OCI-LY7 (cell line): ENCODE data around the gene BRI3BP. TPM values are rescaled to one million over a fixed set of nuclear protein-coding genes. Genes with fewer than 3 reads are reported as not detected.

Experiments used
- BruUV-seq: library from RNA; stranded (reverse); fragments of 400-500 nt; replicated peaks from 2 replicates; lab custom pipeline; 2021; lab: Mats Ljungman, UMichigan
- CTCF ChIA-PET: fragments of 300-600 bp; sonication (Branson Sonifier 250); formaldehyde crosslinking; loops from one replicate; lab custom pipeline; 2022; ENCODE audit warnings: antibody characterized with exemption; ENCODE audit not compliant: unreplicated experiment; lab: Charles Lee
- POLR2A ChIA-PET: fragments of 300-600 bp; sonication (Branson Sonifier 250); formaldehyde crosslinking; loops from one replicate; lab custom pipeline; 2022; ENCODE audit warnings: antibody characterized with exemption; lab: Charles Lee
- DNase-seq: peaks from one replicate; pipeline ENCODE4 v3.0.0-alpha.2; 2015; ENCODE audit warnings: low spot score
- H2AFZ ChIP-seq: fragments of 200-600 bp; sonication (generic), shearing (Covaris generic); 2 replicates; pipeline ENCODE4 v1.6.1; 2014; ENCODE audit warnings: mild to moderate bottlenecking, antibody characterized with exemption, low read length, moderate library complexity
- H3K27ac ChIP-seq: fragments of 200-600 bp; sonication (generic); 2 replicates; pipeline ENCODE4 v1.5.1; 2014; ENCODE audit warnings: mixed run types, low read depth, mild to moderate bottlenecking, moderate library complexity, low read length, inconsistent platforms; ENCODE audit not compliant: poor library complexity, severe bottlenecking
- H3K36me3 ChIP-seq: fragments of 200-600 bp; sonication (generic); 2 replicates; pipeline ENCODE4 v1.6.1; 2014; ENCODE audit warnings: mild to moderate bottlenecking, antibody characterized with exemption, low read length, moderate library complexity, mixed read lengths; ENCODE audit not compliant: insufficient read depth
- H3K4me1 ChIP-seq: fragments of 200-600 bp; sonication (generic); 2 replicates; pipeline ENCODE4 v1.5.1; 2014; ENCODE audit warnings: mild to moderate bottlenecking, low read length; ENCODE audit not compliant: insufficient read depth, poor library complexity, severe bottlenecking
- H3K4me2 ChIP-seq: fragments of 200-600 bp; sonication (generic); 2 replicates; pipeline ENCODE4 v1.6.1; 2014; ENCODE audit warnings: mild to moderate bottlenecking, low read length
- H3K4me3 ChIP-seq: fragments of 200-600 bp; sonication (generic); 2 replicates; pipeline ENCODE4 v1.5.1; 2014; ENCODE audit warnings: mild to moderate bottlenecking, low read depth, low read length; ENCODE audit not compliant: poor library complexity, severe bottlenecking
- H3K79me2 ChIP-seq: fragments of 200-600 bp; sonication (generic); 2 replicates; pipeline ENCODE4 v1.6.1; 2016; ENCODE audit warnings: low read depth, mild to moderate bottlenecking, low read length, moderate library complexity, mixed read lengths; ENCODE audit not compliant: insufficient read depth
- H3K9me2 ChIP-seq: fragments of 200-600 bp; sonication (generic); 2 replicates; pipeline ENCODE4 v1.6.1; 2016; ENCODE audit warnings: mild to moderate bottlenecking, low read length, mixed read lengths; ENCODE audit not compliant: insufficient read depth
- H3K9me3 ChIP-seq: fragments of 200-600 bp; sonication (generic); 2 replicates; pipeline ENCODE4 v1.6.1; 2014; ENCODE audit warnings: mild to moderate bottlenecking, mixed run types, low read length, mixed read lengths
- H4K20me1 ChIP-seq: fragments of 200-600 bp; sonication (generic); 2 replicates; pipeline ENCODE4 v1.6.1; 2014; ENCODE audit warnings: mild to moderate bottlenecking, antibody characterized with exemption, low read length, moderate library complexity, mixed read lengths; ENCODE audit not compliant: insufficient read depth
- EZH2phosphoT487 ChIP-seq: fragments of 200-600 bp; sonication (generic); IDR thresholded peaks from 2 replicates; pipeline ENCODE4 v1.6.1; 2018; ENCODE audit warnings: low read depth, borderline replicate concordance, mild to moderate bottlenecking, mixed run types, antibody characterized with exemption, low read length, moderate library complexity, mixed read lengths
- intact Hi-C: fragments of 100-400 bp; cut with micrococcal nuclease; formaldehyde crosslinking; loops from one replicate; pipeline ENCODE4 v1.10.0; 2022; ENCODE audit not compliant: unreplicated experiment
- total RNA-seq, 2 experiments: library from RNA; depleted of rRNA in 1 of 2; stranded (reverse); fragments of >200 nt in 1 of 2; shearing (Covaris generic) in 1 of 2; gene quantifications; 2 replicates each; pipeline ENCODE4 v1.2.3, GENCODE V29; 2014 to 2022
- TF ChIP-seq, protein P1 (sequence below): fragments of 200-600 bp; sonication (generic); conservative IDR thresholded peaks from 2 replicates; pipeline ENCODE4 v1.5.1; 2014; ENCODE audit warnings: mild to moderate bottlenecking, antibody characterized with exemption, low read length, moderate library complexity, mixed read lengths

The BRI3BP gene
- total RNA-seq, 2 experiments from 2014 or later, result 73.4 to 118 TPM

DNA sequence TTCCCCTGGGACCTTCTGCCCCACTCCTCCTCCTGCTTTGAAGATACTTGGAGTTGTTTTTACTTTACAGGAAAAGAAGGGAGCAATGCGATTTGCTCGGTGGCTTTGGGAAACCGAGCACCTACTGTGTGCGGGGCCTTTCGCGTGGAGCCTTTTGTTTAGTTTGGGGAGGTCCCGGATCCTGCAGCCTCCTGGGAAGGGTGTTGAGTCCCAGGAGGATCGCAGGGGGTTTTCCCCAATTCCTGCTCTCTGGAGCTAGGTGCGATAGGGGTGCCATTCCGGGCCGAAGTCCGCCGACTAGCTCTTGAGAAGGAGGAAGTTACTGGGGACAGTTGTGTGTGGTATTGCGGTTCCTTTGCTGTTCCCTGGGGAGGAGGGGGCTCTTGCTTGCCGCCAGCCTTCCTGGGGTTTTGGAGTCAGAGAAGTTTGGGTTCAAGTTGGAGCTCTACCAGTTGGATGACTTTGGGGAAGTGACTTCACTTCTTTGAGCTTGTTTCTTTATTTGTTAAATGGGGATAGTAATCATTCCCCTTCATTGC, 1.1 kb downstream of the BRI3BP start:
- Histone ChIP-seq H3K27ac (peak overlapping the region; percentile 94), H3K9me3 (peaks cover 9% of the 10 kb centered on the region; the same call in 1 of the 2 replicates), H3K36me3 (peaks cover 51% of the 10 kb centered on the region), H3K79me2 (peaks cover 59% of the 10 kb centered on the region), H4K20me1 (peaks cover 10% of the 10 kb centered on the region; the same call in 1 of the 2 replicates), H3K4me3 (peak overlapping the region; percentile 87), H3K4me1 (peaks cover 48% of the 10 kb centered on the region), H3K9me2 (no peaks in the 10 kb centered on the region), H3K4me2 (peak overlapping the region; percentile 86), H2AFZ (no peak overlapping the region)
- no TSS peak for BruUV-seq
- TF ChIP-seq, protein P1, sequence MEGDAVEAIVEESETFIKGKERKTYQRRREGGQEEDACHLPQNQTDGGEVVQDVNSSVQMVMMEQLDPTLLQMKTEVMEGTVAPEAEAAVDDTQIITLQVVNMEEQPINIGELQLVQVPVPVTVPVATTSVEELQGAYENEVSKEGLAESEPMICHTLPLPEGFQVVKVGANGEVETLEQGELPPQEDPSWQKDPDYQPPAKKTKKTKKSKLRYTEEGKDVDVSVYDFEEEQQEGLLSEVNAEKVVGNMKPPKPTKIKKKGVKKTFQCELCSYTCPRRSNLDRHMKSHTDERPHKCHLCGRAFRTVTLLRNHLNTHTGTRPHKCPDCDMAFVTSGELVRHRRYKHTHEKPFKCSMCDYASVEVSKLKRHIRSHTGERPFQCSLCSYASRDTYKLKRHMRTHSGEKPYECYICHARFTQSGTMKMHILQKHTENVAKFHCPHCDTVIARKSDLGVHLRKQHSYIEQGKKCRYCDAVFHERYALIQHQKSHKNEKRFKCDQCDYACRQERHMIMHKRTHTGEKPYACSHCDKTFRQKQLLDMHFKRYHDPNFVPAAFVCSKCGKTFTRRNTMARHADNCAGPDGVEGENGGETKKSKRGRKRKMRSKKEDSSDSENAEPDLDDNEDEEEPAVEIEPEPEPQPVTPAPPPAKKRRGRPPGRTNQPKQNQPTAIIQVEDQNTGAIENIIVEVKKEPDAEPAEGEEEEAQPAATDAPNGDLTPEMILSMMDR, result no peak
- no peak for TF ChIP-seq EZH2phosphoT487
- DNase-seq, result peak; percentile 84
- intact Hi-C loops, result loop anchor here (2.0 kb wide), 3 partner anchors 56 to 154 kb away; no protein-coding TSS in a partner anchor
- ChIA-PET POLR2A (interaction anchor here (0.9 to 1.9 kb wide), 9 partner anchors 9 to 153 kb away, joined by 3 to 11 read pairs (median 5); no protein-coding TSS in a partner anchor), CTCF (interaction anchor here (0.8 kb wide), 1 partner anchor 155 kb away, joined by 3 read pairs; no protein-coding TSS in a partner anchor)

DNA sequence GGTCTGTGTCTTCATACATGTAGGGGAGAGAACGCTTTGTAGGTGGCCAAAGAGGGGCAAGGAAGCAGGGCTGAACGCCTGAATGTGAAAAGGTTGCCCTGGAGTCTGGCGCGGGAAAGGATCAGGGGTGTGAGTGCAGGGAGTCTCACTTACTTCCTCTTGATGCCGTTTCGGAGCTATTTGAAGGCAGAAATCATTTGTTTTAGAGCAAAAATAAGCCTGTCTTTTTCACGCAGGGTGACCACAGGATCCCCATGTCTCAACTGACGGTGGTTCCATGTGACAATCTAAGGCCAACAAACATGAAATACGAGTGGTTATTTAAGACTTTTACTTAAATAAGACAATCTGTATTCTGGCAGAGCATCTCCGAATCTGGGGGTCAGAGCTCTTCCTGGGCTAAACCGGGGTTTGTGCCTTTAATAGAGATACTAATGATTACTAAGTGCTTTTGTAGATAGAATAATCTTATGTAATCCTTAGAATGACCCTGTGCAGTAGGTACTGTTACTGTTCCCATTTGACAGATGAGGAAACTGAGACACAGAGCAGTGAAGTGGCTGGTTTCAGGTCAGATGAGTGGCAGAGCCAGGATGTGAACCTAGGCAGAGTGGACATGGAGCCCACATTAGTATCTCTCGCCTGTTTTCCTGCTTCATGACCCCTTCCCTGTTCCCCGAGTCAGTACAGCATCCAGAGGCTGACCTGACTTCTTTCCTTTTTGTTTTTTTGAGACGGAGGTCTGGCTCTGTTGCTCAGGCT, 1.9 kb downstream of the BRI3BP start:
- H3K27ac ChIP-seq, result peak overlapping the region; percentile 94
- TSS peak; percentile 66 for BruUV-seq
- POLR2A ChIA-PET, result interaction anchor here (1.2 to 1.9 kb wide), 7 partner anchors 8 to 152 kb away, joined by 3 to 11 read pairs (median 5); no protein-coding TSS in a partner anchor

More for the DNA sequence above, 1.9 kb downstream of the BRI3BP start:
- no peaks in the 10 kb centered on the region for H3K9me2 ChIP-seq
- peaks cover 54% of the 10 kb centered on the region for H3K4me1 ChIP-seq
- TF ChIP-seq, protein P1, result no peak
- TF ChIP-seq EZH2phosphoT487, result no peak
- intact Hi-C loops, result loop anchor here (1.0 to 2.0 kb wide), 4 partner anchors 57 to 153 kb away; partner anchors contain the start of gene AACS
- CTCF ChIA-PET, result interaction anchor here (0.8 kb wide), 1 partner anchor 154 kb away, joined by 3 read pairs; no protein-coding TSS in a partner anchor
- H4K20me1 ChIP-seq, result peaks cover 10% of the 10 kb centered on the region; the same call in 1 of the 2 replicates
- H3K36me3 ChIP-seq, result peaks cover 56% of the 10 kb centered on the region
- peak overlapping the region; percentile 87 for H3K4me3 ChIP-seq
- H3K9me3 ChIP-seq, result peaks cover 9% of the 10 kb centered on the region; the same call in 1 of the 2 replicates
- peaks cover 68% of the 10 kb centered on the region for H3K79me2 ChIP-seq
- H2AFZ ChIP-seq, result no peak overlapping the region
- peak; percentile 83 for DNase-seq
- peak overlapping the region; percentile 86 for H3K4me2 ChIP-seq
